ENCODE results near the gene C10orf105.

- TF ChIP-seq, protein P1, sequence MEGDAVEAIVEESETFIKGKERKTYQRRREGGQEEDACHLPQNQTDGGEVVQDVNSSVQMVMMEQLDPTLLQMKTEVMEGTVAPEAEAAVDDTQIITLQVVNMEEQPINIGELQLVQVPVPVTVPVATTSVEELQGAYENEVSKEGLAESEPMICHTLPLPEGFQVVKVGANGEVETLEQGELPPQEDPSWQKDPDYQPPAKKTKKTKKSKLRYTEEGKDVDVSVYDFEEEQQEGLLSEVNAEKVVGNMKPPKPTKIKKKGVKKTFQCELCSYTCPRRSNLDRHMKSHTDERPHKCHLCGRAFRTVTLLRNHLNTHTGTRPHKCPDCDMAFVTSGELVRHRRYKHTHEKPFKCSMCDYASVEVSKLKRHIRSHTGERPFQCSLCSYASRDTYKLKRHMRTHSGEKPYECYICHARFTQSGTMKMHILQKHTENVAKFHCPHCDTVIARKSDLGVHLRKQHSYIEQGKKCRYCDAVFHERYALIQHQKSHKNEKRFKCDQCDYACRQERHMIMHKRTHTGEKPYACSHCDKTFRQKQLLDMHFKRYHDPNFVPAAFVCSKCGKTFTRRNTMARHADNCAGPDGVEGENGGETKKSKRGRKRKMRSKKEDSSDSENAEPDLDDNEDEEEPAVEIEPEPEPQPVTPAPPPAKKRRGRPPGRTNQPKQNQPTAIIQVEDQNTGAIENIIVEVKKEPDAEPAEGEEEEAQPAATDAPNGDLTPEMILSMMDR (conservative IDR thresholded peaks at IDR 0.05; ENCODE audit: low read depth, low read length), result no peak
- TF ChIP-seq EZH2 (IDR thresholded peaks at IDR 0.05; ENCODE audit: low read length, unreplicated experiment), result no peak
These were observed 37.9 kb upstream of the C10orf105 start for GRCh38 chr10:71757399-71757922.

Measured in PC-3 (cell line).